K562 (cell line): ENCODE measurements around the gene SLC24A4. TPM values are rescaled to one million over a fixed set of nuclear protein-coding genes. Genes with fewer than 3 reads are reported as not detected.

Experiments used
- ATAC-seq: fragments of 200-7000 bp; cut with Tn5 transposase; 3 replicates; pipeline ENCODE4 v1.9.1; 2020; ENCODE audit warnings: moderate library complexity
- BruUV-seq: library from RNA; stranded (reverse); fragments of 400-500 nt; replicated peaks from 2 replicates; lab custom pipeline; 2021; lab: Mats Ljungman, UMichigan
- CTCF ChIA-PET: fragments of 300-600 bp; formaldehyde crosslinking; extraction: SDS; loops from one replicate; lab custom pipeline; 2021; ENCODE audit warnings: low intra/inter-chr PET ratio; lab: Yijun Ruan, JAX
- POLR2A ChIA-PET: fragments of 300-600, 350-650 bp; sonication (Branson Sonifier 250); formaldehyde crosslinking; extraction: SDS; loops from one replicate; lab custom pipeline; 2021; ENCODE audit warnings: antibody characterized with exemption, inconsistent platforms; lab: Yijun Ruan, JAX
- DNase-seq, 4 experiments: peaks; one replicate each; pipeline versions ENCODE4 v3.0.0 to v3.0.0-alpha.2; 2011 to 2018; ENCODE audit warnings: low spot score in 3 of 4, mixed read lengths in 3 of 4; ENCODE audit errors: extremely low read depth in 1 of 4
- FAIRE-seq: peaks from 2 replicates; lab custom pipeline; 2011; peaks lifted over from hg19 to GRCh38; lab: Jason Lieb, UNC
- H2AFZ ChIP-seq: 2 replicates; pipeline ENCODE4 v1.6.0; 2011; ENCODE audit warnings: low read depth, low read length, control low read depth, inconsistent platforms
- H3K27ac ChIP-seq: fragments of 200-600 bp; 3 replicates; pipeline ENCODE4 v1.8.0; 2011; ENCODE audit warnings: low read depth, mild to moderate bottlenecking, control low read depth, inconsistent platforms, low read length, moderate library complexity, mixed read lengths; ENCODE audit errors: extremely low read depth
- H3K27me3 ChIP-seq, 2 experiments: fragments of 300-600 bp in 1 of 2; 2 replicates in 1 of 2; 3 replicates in 1 of 2; pipeline versions ENCODE4 v1.6.0 to v1.8.0; 2011; ENCODE audit warnings: inconsistent platforms in 2 of 2, low read length in 2 of 2, mild to moderate bottlenecking in 1 of 2, mixed read lengths in 1 of 2, moderate library complexity in 1 of 2; ENCODE audit not compliant: control insufficient read depth in 2 of 2, insufficient read depth in 2 of 2
- H3K36me3 ChIP-seq: fragments of 300-600 bp; 3 replicates; pipeline ENCODE4 v1.8.0; 2011; ENCODE audit warnings: mild to moderate bottlenecking, low read length, inconsistent platforms; ENCODE audit not compliant: control insufficient read depth, insufficient read depth
- H3K4me1 ChIP-seq, 2 experiments: fragments of 200-600 bp in 1 of 2; replicated peaks in 1 of 2; 2 replicates in 1 of 2; 3 replicates in 1 of 2; pipeline versions ENCODE4 v1.5.1 to v1.8.0; 2011; ENCODE audit warnings: inconsistent platforms in 2 of 2, low read length in 2 of 2, mild to moderate bottlenecking in 1 of 2, mixed read lengths in 1 of 2, moderate library complexity in 1 of 2; ENCODE audit not compliant: control insufficient read depth in 2 of 2, insufficient read depth in 2 of 2
- H3K4me2 ChIP-seq: 2 replicates; pipeline ENCODE4 v1.6.1; 2011; ENCODE audit warnings: low read length, control low read depth, inconsistent platforms, mixed read lengths; ENCODE audit not compliant: insufficient read depth
- H3K4me3 ChIP-seq: fragments of 200-600 bp; sonication (generic), shearing (Covaris generic); 2 replicates; pipeline ENCODE4 v1.5.1; 2016; ENCODE audit warnings: control low read depth, inconsistent platforms
- H3K79me2 ChIP-seq: fragments of 200-600 bp; 3 replicates; pipeline ENCODE4 v1.8.0; 2011; ENCODE audit warnings: low read length, inconsistent platforms; ENCODE audit not compliant: control insufficient read depth, insufficient read depth
- H3K9ac ChIP-seq, 2 experiments: 2 replicates each; pipeline versions ENCODE4 v1.6.0 to v1.6.1; 2011; ENCODE audit warnings: low read depth in 2 of 2, low read length in 2 of 2, control low read depth in 1 of 2, inconsistent platforms in 1 of 2, mild to moderate bottlenecking in 1 of 2, mixed read lengths in 1 of 2; ENCODE audit not compliant: insufficient read depth in 1 of 2
- H3K9me1 ChIP-seq: one replicate; pipeline ENCODE4 v1.6.0; 2011; ENCODE audit warnings: inconsistent platforms, mild to moderate bottlenecking, low read length, moderate library complexity; ENCODE audit not compliant: control insufficient read depth, insufficient read depth
- H3K9me3 ChIP-seq: replicated peaks from 2 replicates; pipeline ENCODE4 v1.5.1; 2011; ENCODE audit warnings: low read depth, low read length, inconsistent platforms; ENCODE audit not compliant: control insufficient read depth, insufficient read depth
- H4K20me1 ChIP-seq: replicated peaks from 2 replicates; pipeline ENCODE4 v1.6.1; 2011; ENCODE audit warnings: low read length, inconsistent platforms, mixed read lengths; ENCODE audit not compliant: control insufficient read depth, insufficient read depth
- BCL6 ChIP-seq: fragments of 250-450 bp; sonication (Bioruptor Pico); IDR thresholded peaks from 2 replicates; pipeline ENCODE4 v1.4.0; 2020
- CHD2 ChIP-seq: IDR thresholded peaks from 2 replicates; pipeline ENCODE4 v1.6.1; 2011; ENCODE audit warnings: low read depth, low read length
- DLX4 ChIP-seq: fragments of 250-450 bp; sonication (Bioruptor Pico); IDR thresholded peaks from 2 replicates; pipeline ENCODE4 v1.6.1; 2021; ENCODE audit warnings: mild to moderate bottlenecking
- ERF ChIP-seq: fragments of 450-650 bp; formaldehyde crosslinking; IDR thresholded peaks from 2 replicates; pipeline ENCODE4 v1.4.0; 2020; ENCODE audit warnings: mild to moderate bottlenecking, mixed read lengths
- GTF3C2 ChIP-seq: IDR thresholded peaks from 3 replicates; pipeline ENCODE4 v1.6.1; 2011; ENCODE audit warnings: borderline replicate concordance, mild to moderate bottlenecking, moderate library complexity; ENCODE audit not compliant: insufficient read length; ENCODE audit errors: extremely low read depth
- NCOA1 ChIP-seq: fragments of 450-650 bp; IDR thresholded peaks from 2 replicates; pipeline ENCODE4 v1.6.1; 2016; ENCODE audit warnings: low read depth
- NCOA2 ChIP-seq, 2 experiments: fragments of 450-650 bp; IDR thresholded peaks; 2 replicates each; pipeline ENCODE4 v1.6.1; 2018; ENCODE audit warnings: mild to moderate bottlenecking in 2 of 2, moderate library complexity in 1 of 2; ENCODE audit not compliant: partially characterized antibody in 2 of 2
- PRMT5 ChIP-seq: sonication (generic); formaldehyde crosslinking; IDR thresholded peaks from 2 replicates; pipeline ENCODE4 v1.5.0; 2020; ENCODE audit warnings: missing genetic modification reagents
- RBM22 ChIP-seq: fragments of 200-400 bp; formaldehyde crosslinking; IDR thresholded peaks from 2 replicates; pipeline ENCODE4 v1.6.1; 2018; ENCODE audit warnings: low read length, low read depth; ENCODE audit not compliant: poor library complexity, severe bottlenecking
- SRSF7 ChIP-seq: fragments of 200-400 bp; formaldehyde crosslinking; optimal IDR thresholded peaks from 2 replicates; pipeline ENCODE3; 2017; ENCODE audit warnings: mild to moderate bottlenecking, low read depth, low read length
- SUPT5H ChIP-seq: fragments of 450-650 bp; IDR thresholded peaks from 2 replicates; pipeline ENCODE4 v1.6.1; 2016
- WGBS: fragments of 100-300 bp; shearing (Covaris generic); methylation state at CpG from one replicate; pipeline ENCODE4 v1.1.6; 2016; ENCODE audit warnings: low coverage, mixed read lengths; ENCODE audit not compliant: insufficient coverage; ENCODE audit errors: missing lambda C conversion rate; 5-methylcytosine and 5-hydroxymethylcytosine counted together
- in situ Hi-C: fragments of 300-500 bp; cut with MboI; formaldehyde crosslinking; loops from 4 replicates; pipeline ENCODE4 v1.15.0; 2018; ENCODE audit warnings: inconsistent platforms, mixed read lengths
- intact Hi-C: fragments of 100-400 bp; cut with micrococcal nuclease; formaldehyde crosslinking; loops from 2 replicates; pipeline ENCODE4 v1.14.2; 2022
- polyA plus RNA-seq, 8 experiments: library from polyadenylated mRNA; depleted of rRNA in 4 of 8; stranded (reverse) in 5 of 8; unstranded in 3 of 8; fragments of >200 nt; fragmentation: Nextera tagmentation in 2 of 8; fragmentation: Illumina TruSeq in 1 of 8; extraction: Ambion mirVana in 2 of 8; extraction: Trizol in 1 of 8; gene quantifications; 2 replicates each; pipeline versions ENCODE4 v1.2.1 to v1.2.3, GENCODE V29; 2011 to 2014; ENCODE audit warnings: inconsistent platforms in 1 of 8, missing spikeins in 1 of 8
- total RNA-seq, 7 experiments: library from RNA; depleted of rRNA in 6 of 7; stranded (reverse); fragments of >200 nt in 6 of 7; fragmentation: Illumina TruSeq in 2 of 7; extraction: Trizol in 2 of 7; gene quantifications; 2 replicates each; pipeline versions ENCODE4 v1.2.1 to v1.2.3, GENCODE V29; 2011 to 2021; ENCODE audit warnings: low replicate concordance in 1 of 7

Gene SLC24A4
- total and polyA plus RNA-seq, 9 of the 15 experiments (the other 6 are each of a cell fraction or from before 2014, with no cell fraction given), result not detected

DNA sequence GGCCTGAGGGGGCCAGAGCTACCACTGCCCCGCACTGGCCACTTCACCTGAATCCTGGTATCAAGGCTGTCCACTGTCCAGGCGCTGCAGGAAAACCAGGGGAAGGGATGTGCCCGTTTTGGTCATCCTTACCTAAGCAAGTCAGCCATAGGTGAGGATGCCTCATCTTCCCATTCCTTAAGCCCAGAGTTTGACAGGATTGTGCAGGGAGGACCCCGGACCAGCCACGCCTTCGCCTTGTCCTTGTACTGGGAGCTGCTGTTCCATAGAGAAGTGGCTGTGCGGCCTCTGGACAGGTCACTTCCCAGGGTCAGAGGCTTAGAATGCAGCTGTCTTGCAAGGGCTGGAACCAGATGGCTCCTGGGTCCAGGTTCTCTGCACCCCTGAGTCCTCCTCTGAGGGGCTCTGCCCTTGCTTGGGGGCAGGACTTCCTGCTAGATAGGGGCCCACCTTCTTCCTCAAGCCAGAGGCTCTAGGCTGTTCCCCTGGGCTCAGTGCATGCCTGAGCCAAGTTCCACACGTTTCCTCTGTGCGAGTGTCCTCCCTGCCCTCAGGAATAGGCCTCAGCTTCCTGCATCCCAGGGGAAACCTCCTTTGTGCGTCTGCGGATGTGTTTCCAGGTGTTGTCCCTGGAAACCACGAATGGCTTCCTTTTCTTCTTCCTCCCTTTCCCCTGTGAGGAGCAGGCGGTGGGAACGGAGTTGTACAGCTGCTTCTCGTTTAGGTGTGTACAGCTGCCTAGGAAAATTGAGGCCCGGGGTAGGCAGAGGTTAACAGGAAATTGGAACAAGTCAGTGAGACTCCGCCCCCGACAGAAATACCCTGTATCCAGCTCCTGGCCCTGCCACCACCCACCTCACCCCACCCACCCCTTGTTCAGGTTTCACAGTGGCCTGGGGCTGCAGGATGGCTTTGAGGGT, 136.3 kb downstream of the SLC24A4 start:
- no peak overlapping the region for H3K4me2 ChIP-seq
- H4K20me1 ChIP-seq, result no peaks in the 10 kb centered on the region
- POLR2A ChIA-PET, result no interaction called here
- H3K27me3 ChIP-seq, result peaks cover 5 to 47% of the 10 kb centered on the region in 2 experiments; a peak in 3 of 5 replicates
- in situ Hi-C loops, result no loop called here
- H3K79me2 ChIP-seq, result no peaks in the 10 kb centered on the region
- H3K36me3 ChIP-seq, result no peaks in the 10 kb centered on the region
- no peaks in the 10 kb centered on the region for H3K4me1 ChIP-seq
- BruUV-seq, result no TSS peak
- no peak overlapping the region for H2AFZ ChIP-seq
- TF ChIP-seq CHD2 (no peak), BCL6 (no peak), NCOA1 (no peak), SUPT5H (no peak), SRSF7 (no peak)
- H3K4me3 ChIP-seq, result no peak overlapping the region
- intact Hi-C loops, result no loop called here
- CTCF ChIA-PET, result no interaction called here
- FAIRE-seq, result no peak
- no peak overlapping the region for H3K27ac ChIP-seq
- WGBS, result under 1% methylated on average over 16 of the region's 18 CpGs
- ATAC-seq, result no peak
- H3K9me1 ChIP-seq, result no peaks in the 10 kb centered on the region
- no peak overlapping the region for H3K9ac ChIP-seq
- H3K9me3 ChIP-seq, result no peaks in the 10 kb centered on the region
- no peak for DNase-seq

DNA sequence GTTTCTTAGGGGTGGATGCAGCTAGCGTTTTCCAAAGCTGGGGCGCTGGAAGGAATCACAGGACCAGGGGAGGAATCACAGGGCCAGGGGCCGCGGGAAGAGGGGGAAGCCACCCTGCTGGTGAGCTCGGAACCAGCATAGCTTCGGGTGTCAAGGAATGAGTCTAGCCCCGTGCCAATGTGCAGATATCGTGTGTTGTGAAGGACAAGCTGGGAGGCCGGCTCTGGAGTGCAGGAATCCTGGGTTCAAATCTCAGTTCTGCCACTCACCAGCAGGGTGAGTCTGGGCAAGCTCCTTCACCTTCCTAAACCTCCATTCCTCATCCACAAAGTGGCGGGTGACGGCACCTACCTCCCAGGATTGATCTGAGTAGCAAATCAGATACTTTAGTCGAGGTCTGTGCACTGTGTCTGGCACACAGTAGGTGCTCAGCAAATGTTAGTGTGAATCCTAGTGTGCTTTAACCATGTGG, 137.0 kb downstream of the SLC24A4 start:
- no peak for DNase-seq
- Histone ChIP-seq H3K27me3 (peaks cover 5 to 48% of the 10 kb centered on the region in 2 experiments; a peak in 3 of 5 replicates), H4K20me1 (no peaks in the 10 kb centered on the region), H3K4me2 (no peak overlapping the region), H3K9me1 (no peaks in the 10 kb centered on the region), H3K9ac (no peak overlapping the region), H3K9me3 (no peaks in the 10 kb centered on the region), H3K4me1 (no peaks in the 10 kb centered on the region), H2AFZ (no peak overlapping the region), H3K4me3 (no peak overlapping the region), H3K36me3 (no peaks in the 10 kb centered on the region), H3K27ac (no peak overlapping the region), H3K79me2 (no peaks in the 10 kb centered on the region)
- 0% methylated on average over 8 of the region's 12 CpGs for WGBS
- CTCF ChIA-PET, result no interaction called here
- no peak for ATAC-seq
- in situ Hi-C loops, result no loop called here
- no TSS peak for BruUV-seq
- FAIRE-seq, result no peak
- intact Hi-C loops, result no loop called here
- POLR2A ChIA-PET, result no interaction called here
- TF ChIP-seq GTF3C2 (no peak), DLX4 (CRISPR knock-in tag) (no peak), ERF (CRISPR knock-in tag) (no peak), RBM22 (no peak), NCOA2 (IDR thresholded peaks at IDR 0.05; ENCODE audit: partially characterized antibody in 2 of 2) (no peak), PRMT5 (no peak)
